Naive thymus-derived CD8-positive, alpha-beta T cell (primary cell): ENCODE data around the gene IL22RA1. TPM values are rescaled to one million over a fixed set of nuclear protein-coding genes. Genes with fewer than 3 reads are reported as not detected.

ENCODE experiments used
- ATAC-seq, 2 donors: fragments of 150-1000 bp; cut with Tn5 transposase in 1 of 2; sonication (Bioruptor Pico), chemical (Tn5 transposase) in 1 of 2; 1 replicate in 1 of 2; 2 replicates in 1 of 2; pipeline ENCODE4 v1.10.0; 2021; ENCODE audit warnings: mild to moderate bottlenecking in 2 of 2, moderate library complexity in 2 of 2
- POLR2A ChIA-PET: fragments of 350-600 bp; sonication (Branson Sonifier 250); formaldehyde crosslinking; loops from one replicate; lab custom pipeline; 2021; ENCODE audit warnings: antibody characterized with exemption; lab: Charles Lee
- DNase-seq, 10 donors: peaks; one replicate each; pipeline versions ENCODE4 v3.0.0 to v3.0.0-alpha.2; 2020 to 2022
- H3K27ac Mint-ChIP-seq, 10 donors: one replicate each; pipeline ENCODE4 v1.8.0; 2020 to 2022; ENCODE audit warnings: mild to moderate bottlenecking in 10 of 10, mixed read lengths in 10 of 10, moderate library complexity in 4 of 10, inconsistent platforms in 1 of 10
- H3K27me3 Mint-ChIP-seq, 5 donors: one replicate each; pipeline ENCODE4 v1.8.0; 2021 to 2022; ENCODE audit warnings: mixed read lengths in 5 of 5
- H3K36me3 Mint-ChIP-seq, 3 donors: one replicate each; pipeline ENCODE4 v1.8.0; 2020 to 2022; ENCODE audit warnings: mixed read lengths in 3 of 3, mild to moderate bottlenecking in 2 of 3, inconsistent platforms in 1 of 3
- H3K4me1 Mint-ChIP-seq, 4 donors: one replicate each; pipeline ENCODE4 v1.8.0; 2021 to 2022; ENCODE audit warnings: mixed read lengths in 4 of 4
- H3K4me3 Mint-ChIP-seq, 10 donors: one replicate each; pipeline ENCODE4 v1.8.0; 2020 to 2022; ENCODE audit warnings: mild to moderate bottlenecking in 10 of 10, mixed read lengths in 10 of 10, moderate library complexity in 6 of 10, inconsistent platforms in 1 of 10
- H3K9me3 Mint-ChIP-seq, 9 donors: one replicate each; pipeline ENCODE4 v1.8.0; 2020 to 2022; ENCODE audit warnings: mixed read lengths in 9 of 9, mild to moderate bottlenecking in 3 of 9, inconsistent platforms in 1 of 9, moderate library complexity in 1 of 9
- polyA plus RNA-seq, 3 donors: library from polyadenylated mRNA; unstranded; fragments of 300-500 nt; fragmentation: Illumina TruSeq; gene quantifications; one replicate each; pipeline ENCODE4 v1.2.3, GENCODE V29; 2021
- total RNA-seq, 8 experiments: library from RNA in 2 of 8; stranded (reverse) in 2 of 8; gene quantifications; one replicate each; pipeline ENCODE4 v1.2.3 and lab custom pipeline; 2021 to 2026

IL22RA1 gene, protein sequence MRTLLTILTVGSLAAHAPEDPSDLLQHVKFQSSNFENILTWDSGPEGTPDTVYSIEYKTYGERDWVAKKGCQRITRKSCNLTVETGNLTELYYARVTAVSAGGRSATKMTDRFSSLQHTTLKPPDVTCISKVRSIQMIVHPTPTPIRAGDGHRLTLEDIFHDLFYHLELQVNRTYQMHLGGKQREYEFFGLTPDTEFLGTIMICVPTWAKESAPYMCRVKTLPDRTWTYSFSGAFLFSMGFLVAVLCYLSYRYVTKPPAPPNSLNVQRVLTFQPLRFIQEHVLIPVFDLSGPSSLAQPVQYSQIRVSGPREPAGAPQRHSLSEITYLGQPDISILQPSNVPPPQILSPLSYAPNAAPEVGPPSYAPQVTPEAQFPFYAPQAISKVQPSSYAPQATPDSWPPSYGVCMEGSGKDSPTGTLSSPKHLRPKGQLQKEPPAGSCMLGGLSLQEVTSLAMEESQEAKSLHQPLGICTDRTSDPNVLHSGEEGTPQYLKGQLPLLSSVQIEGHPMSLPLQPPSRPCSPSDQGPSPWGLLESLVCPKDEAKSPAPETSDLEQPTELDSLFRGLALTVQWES
- total RNA-seq (not detected), polyA plus RNA-seq (not detected), total RNA-seq (lab: John Stamatoyannopoulos, UW) (0 to 0.17 (median 0) reads per million in 6 experiments)

GRCh38 chr1:24142546-24143534, at the start of gene IL22RA1:
IL22RA1 (minus strand) TSS chr1:24143140; CDS start chr1:24143082, 58 bp downstream.
- Mint-ChIP-seq H3K27ac (no peak within 1 kb of the TSS), H3K36me3 (no peaks in the 10 kb centered on the region), H3K4me3 (no peak within 1 kb of the TSS), H3K4me1 (peaks cover 0 to 6% (median 6%) of the 10 kb centered on the region in 4 donors), H3K9me3 (no peaks in the 10 kb centered on the region), H3K27me3 (peaks cover 3 to 30% (median 12%) of the 10 kb centered on the region in 5 donors)
- ATAC-seq (no peak), DNase-seq (no peak)
- POLR2A ChIA-PET: no interaction called here

DNA sequence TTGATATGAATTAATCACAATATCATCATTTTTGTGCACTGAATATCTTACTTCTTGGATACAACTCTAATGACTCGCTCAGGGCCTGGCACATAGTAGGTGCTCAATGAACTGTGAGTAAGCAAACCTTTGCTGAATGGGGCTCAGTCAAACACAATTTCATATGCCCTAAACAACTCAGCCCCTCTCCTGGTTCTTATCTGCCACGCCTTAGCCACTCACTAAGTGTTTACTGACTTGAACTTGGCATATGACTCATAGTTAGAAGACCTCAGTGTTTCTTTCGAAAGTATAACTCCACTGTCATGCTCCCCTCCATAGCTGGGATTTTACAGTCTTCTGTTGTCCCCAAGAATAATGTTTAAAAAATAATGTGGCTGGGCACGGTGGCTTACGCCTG, 48.9 kb upstream of the IL22RA1 start:
- H3K27ac Mint-ChIP-seq: peak overlapping the region in 5 of 10 donors; percentile 0 to 93 (median 50)
- POLR2A ChIA-PET: no interaction called here
- DNase-seq (no peak), ATAC-seq (no peak)
- peak overlapping the region in 2 of 10 donors; percentile 16 to 25 for H3K4me3 Mint-ChIP-seq
- H3K27me3 Mint-ChIP-seq: no peaks in the 10 kb centered on the region
- H3K36me3 Mint-ChIP-seq: no peaks in the 10 kb centered on the region
- peaks cover 0 to 2% (median 0%) of the 10 kb centered on the region in 9 donors for H3K9me3 Mint-ChIP-seq
- H3K4me1 Mint-ChIP-seq: peaks cover 10 to 65% (median 33%) of the 10 kb centered on the region in 4 donors

GRCh38 chr1:24190983-24191461, 48.1 kb upstream of the IL22RA1 start:
- POLR2A ChIA-PET: interaction anchor here (0.6 kb wide), 1 partner anchor 1060 kb away, joined by 4 read pairs; no protein-coding TSS in a partner anchor
- Mint-ChIP-seq H3K4me1 (peaks cover 13 to 71% (median 39%) of the 10 kb centered on the region in 4 donors), H3K36me3 (no peaks in the 10 kb centered on the region), H3K9me3 (peaks cover 0 to 2% (median 0%) of the 10 kb centered on the region in 9 donors), H3K27me3 (peaks cover 0 to 2% (median 0%) of the 10 kb centered on the region in 5 donors), H3K4me3 (peak overlapping the region in 2 of 10 donors; percentile 16 to 51), H3K27ac (peak overlapping the region in 4 of 10 donors; percentile 22 to 93 (median 67))
- ATAC-seq (no peak), DNase-seq (no peak)

GRCh38 chr1:24189528-24189927, 46.6 kb upstream of the IL22RA1 start:
- DNase-seq: peak in 3 of 10 donors; percentile 14 to 72 (median 48)
- POLR2A ChIA-PET: no interaction called here

DNA sequence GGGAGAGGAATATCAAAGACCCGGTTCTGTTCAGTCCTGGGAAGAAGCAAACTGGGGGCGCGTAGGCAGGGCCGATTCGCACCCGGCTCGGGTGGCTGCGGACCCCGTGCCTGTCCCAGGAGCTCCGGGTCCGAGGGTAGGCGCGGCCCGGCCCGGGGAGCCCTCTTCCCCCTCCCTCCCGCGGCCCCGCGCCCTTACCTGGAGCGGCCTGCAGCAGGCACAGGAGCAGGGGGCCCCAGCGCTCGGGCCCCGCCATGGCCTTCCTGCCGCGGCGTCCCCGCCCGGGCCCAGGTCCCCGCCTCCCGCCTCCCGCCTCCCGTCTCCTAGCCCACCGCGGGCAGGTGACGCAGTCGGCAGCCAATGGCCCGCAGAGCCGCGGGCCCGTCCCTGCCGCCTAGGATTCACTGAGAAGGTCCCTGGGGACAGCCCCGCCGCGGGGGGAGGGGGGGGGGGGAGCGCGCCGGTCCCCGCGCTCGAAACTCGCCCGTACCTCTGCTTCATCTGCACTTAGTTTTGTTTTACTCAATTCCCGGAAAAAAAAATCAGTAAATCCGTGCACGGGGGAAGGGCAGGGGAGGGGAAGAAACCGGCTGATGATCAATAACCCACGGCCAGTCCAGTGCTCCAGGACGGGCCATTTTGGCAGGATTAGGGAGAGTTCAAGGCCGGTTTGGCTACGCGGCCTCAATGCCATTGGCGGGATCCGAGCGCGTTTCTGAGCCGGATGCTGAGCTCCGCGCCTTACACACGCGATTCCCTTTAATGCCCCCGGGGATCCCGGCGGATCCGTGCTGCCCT, 44.3 kb upstream of the IL22RA1 start, which contains the start of gene IFNLR1:
Gene IFNLR1 (minus strand): TSS at position 297 of the 798 bp plus-strand sequence. CDS start 41 bp downstream, at position 256.
- H3K27me3 Mint-ChIP-seq: peaks cover 0 to 2% (median 0%) of the 10 kb centered on the region in 5 donors
- DNase-seq (peak; percentile 46 to 82 (median 60)), ATAC-seq (peak; percentile 88 to 91)
- no peaks in the 10 kb centered on the region for H3K36me3 Mint-ChIP-seq
- H3K27ac Mint-ChIP-seq: peak within 1 kb of the TSS; percentile 75 to 90 (median 83)
- peaks cover 0 to 2% (median 0%) of the 10 kb centered on the region in 9 donors for H3K9me3 Mint-ChIP-seq
- H3K4me3 Mint-ChIP-seq: peak within 1 kb of the TSS; percentile 77 to 90 (median 88)
- H3K4me1 Mint-ChIP-seq: peaks cover 13 to 68% (median 50%) of the 10 kb centered on the region in 4 donors
- POLR2A ChIA-PET: interaction anchor here (0.7 to 2.2 kb wide), 2 partner anchors 455 to 640 kb away, joined by 3 to 8 read pairs; no protein-coding TSS in a partner anchor

More at GRCh38 chr1:24189528-24189927, 46.6 kb upstream of the IL22RA1 start:
- Mint-ChIP-seq H3K27me3 (peaks cover 0 to 2% (median 0%) of the 10 kb centered on the region in 5 donors), H3K27ac (peak overlapping the region in 6 of 10 donors; percentile 31 to 87 (median 82)), H3K4me1 (peaks cover 13 to 74% (median 45%) of the 10 kb centered on the region in 4 donors), H3K36me3 (no peaks in the 10 kb centered on the region), H3K4me3 (peak overlapping the region in 7 of 10 donors; percentile 41 to 79 (median 55)), H3K9me3 (peaks cover 0 to 2% (median 0%) of the 10 kb centered on the region in 9 donors)
- no peak for ATAC-seq

DNA sequence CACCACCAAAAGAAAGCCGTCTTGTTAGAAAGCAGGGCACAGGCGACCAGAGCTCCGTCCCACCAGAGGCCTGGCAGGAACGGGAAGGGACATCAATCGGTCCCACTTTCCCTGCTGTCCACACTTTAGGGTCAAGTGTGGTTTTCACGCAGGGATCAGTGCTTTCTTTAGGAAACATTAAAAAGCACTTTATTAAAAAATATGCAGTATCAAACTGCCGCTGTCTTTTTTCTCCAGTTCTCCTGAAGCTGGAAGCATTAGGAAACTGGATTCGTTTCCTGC, 43.7 kb upstream of the IL22RA1 start:
- H3K27me3 Mint-ChIP-seq: peaks cover 0 to 2% (median 0%) of the 10 kb centered on the region in 5 donors
- H3K36me3 Mint-ChIP-seq: peaks cover 0 to under 1% (median 0%) of the 10 kb centered on the region in 3 donors
- peak overlapping the region; percentile 70 to 90 (median 88) for H3K4me3 Mint-ChIP-seq
- H3K27ac Mint-ChIP-seq: peak overlapping the region; percentile 19 to 90 (median 78)
- H3K4me1 Mint-ChIP-seq: peaks cover 13 to 63% (median 49%) of the 10 kb centered on the region in 4 donors
- no peak for ATAC-seq
- DNase-seq: no peak
- POLR2A ChIA-PET: interaction anchor here (2.2 kb wide), 1 partner anchor 455 kb away, joined by 8 read pairs; no protein-coding TSS in a partner anchor
- peaks cover 0 to 2% (median 0%) of the 10 kb centered on the region in 9 donors for H3K9me3 Mint-ChIP-seq

DNA sequence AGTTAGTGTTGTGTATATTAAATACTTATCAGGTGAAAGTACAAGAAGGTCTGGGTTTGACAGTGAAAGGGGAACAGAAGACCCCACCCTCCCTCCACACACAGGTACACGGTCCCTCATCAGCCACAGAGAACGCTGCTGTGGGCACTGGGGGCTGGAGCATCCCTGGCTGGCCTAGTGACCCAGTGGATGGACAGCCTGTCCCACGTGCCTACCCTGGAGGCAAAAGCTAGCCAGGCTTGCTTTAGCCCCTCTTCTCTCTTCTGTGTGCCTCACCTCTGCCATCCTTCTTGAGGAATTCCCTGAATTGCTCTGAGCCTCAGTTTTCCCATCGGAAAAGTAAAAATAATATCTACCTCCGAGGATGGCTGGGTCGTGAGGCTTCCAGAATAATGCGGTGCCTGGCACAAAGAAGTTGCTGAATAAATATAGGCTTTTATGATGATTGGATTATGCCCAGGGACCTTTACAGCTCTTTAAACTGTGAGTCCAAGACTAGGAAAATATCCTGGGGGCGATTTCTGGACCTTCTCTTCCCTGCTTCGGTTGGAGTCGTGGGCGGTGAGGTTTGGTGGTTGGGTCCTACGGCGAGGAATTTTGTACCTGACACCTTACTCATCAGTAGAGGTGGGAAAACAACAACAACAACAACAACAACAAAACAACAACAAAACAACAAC, 43.2 kb upstream of the IL22RA1 start:
- Mint-ChIP-seq H3K27ac (peak overlapping the region; percentile 63 to 90 (median 79)), H3K27me3 (peaks cover 0 to 2% (median 0%) of the 10 kb centered on the region in 5 donors), H3K4me1 (peaks cover 14 to 58% (median 45%) of the 10 kb centered on the region in 4 donors), H3K36me3 (peaks cover 0 to 2% (median 2%) of the 10 kb centered on the region in 3 donors), H3K9me3 (peaks cover 0 to under 1% (median 0%) of the 10 kb centered on the region in 9 donors), H3K4me3 (peak overlapping the region; percentile 70 to 90 (median 88))
- DNase-seq (no peak), ATAC-seq (no peak)
- POLR2A ChIA-PET: interaction anchor here (2.2 kb wide), 1 partner anchor 456 kb away, joined by 8 read pairs; no protein-coding TSS in a partner anchor

GRCh38 chr1:24185076-24185475, 42.1 kb upstream of the IL22RA1 start:
- Mint-ChIP-seq H3K27me3 (peaks cover 0 to 2% (median 0%) of the 10 kb centered on the region in 5 donors), H3K4me1 (peaks cover 9 to 48% (median 37%) of the 10 kb centered on the region in 4 donors), H3K36me3 (peaks cover 0 to 5% (median 2%) of the 10 kb centered on the region in 3 donors), H3K4me3 (peak overlapping the region in 2 of 10 donors; percentile 87 to 89), H3K27ac (peak overlapping the region in 4 of 10 donors; percentile 9 to 75 (median 30)), H3K9me3 (no peaks in the 10 kb centered on the region)
- POLR2A ChIA-PET: no interaction called here
- ATAC-seq: no peak
- DNase-seq: no peak

- DNase-seq: no peak
- Mint-ChIP-seq H3K27me3 (peaks cover 0 to 2% (median 0%) of the 10 kb centered on the region in 5 donors), H3K27ac (no peak overlapping the region), H3K9me3 (no peaks in the 10 kb centered on the region), H3K4me1 (peaks cover 7 to 24% (median 18%) of the 10 kb centered on the region in 4 donors), H3K4me3 (no peak overlapping the region), H3K36me3 (peaks cover 0 to 15% (median 4%) of the 10 kb centered on the region in 3 donors)
- no peak for ATAC-seq
- POLR2A ChIA-PET: no interaction called here
These were observed 39.1 kb upstream of the IL22RA1 start for GRCh38 chr1:24182061-24182460.

- Mint-ChIP-seq H3K36me3 (peaks cover 0 to 15% (median 4%) of the 10 kb centered on the region in 3 donors), H3K4me1 (peaks cover 7 to 24% (median 18%) of the 10 kb centered on the region in 4 donors), H3K9me3 (no peaks in the 10 kb centered on the region), H3K4me3 (no peak overlapping the region), H3K27me3 (peaks cover 0 to 2% (median 0%) of the 10 kb centered on the region in 5 donors), H3K27ac (peak overlapping the region in 1 of 10 donors; percentile 56)
- DNase-seq (no peak), ATAC-seq (no peak)
- POLR2A ChIA-PET: no interaction called here
These were observed 38.7 kb upstream of the IL22RA1 start for GRCh38 chr1:24181619-24182018.
